Breast epithelium (tissue), 4 donors: Measurements from ENCODE around the gene TOM1. TPM values are rescaled to one million over a fixed set of nuclear protein-coding genes. Genes with fewer than 3 reads are reported as not detected.

Source experiments
- DNase-seq, 2 donors: peaks; one replicate each; pipeline ENCODE4 v3.0.0-alpha.2; 2019; ENCODE audit warnings: low spot score in 2 of 2
- H3K27ac ChIP-seq, 2 donors: fragments of 200-600 bp; sonication (generic) in 1 of 2; one replicate each; pipeline ENCODE4 v1.5.1; 2016 to 2019; ENCODE audit warnings: mild to moderate bottlenecking in 1 of 2
- H3K27me3 ChIP-seq, 2 donors: fragments of 200-600 bp; sonication (generic) in 1 of 2; one replicate each; pipeline versions ENCODE4 v1.5.1 to v1.6.0; 2017 to 2019; ENCODE audit warnings: control low read depth in 1 of 2, mild to moderate bottlenecking in 1 of 2
- H3K36me3 ChIP-seq: fragments of 200-600 bp; one replicate; pipeline ENCODE4 v1.5.1; 2019
- H3K4me1 ChIP-seq, 2 donors: fragments of 200-600 bp; sonication (generic); one replicate each; pipeline ENCODE4 v1.5.1; 2016 to 2019; ENCODE audit warnings: control low read depth in 1 of 2
- H3K4me3 ChIP-seq, 3 donors: fragments of 200-600 bp; sonication (generic); 1 replicate in 2 of 3; 2 replicates in 1 of 3; pipeline ENCODE4 v1.5.1; 2016 to 2019; ENCODE audit warnings: mild to moderate bottlenecking in 3 of 3, moderate library complexity in 2 of 3
- H3K9me3 ChIP-seq, 2 donors: fragments of 200-600 bp; sonication (generic) in 1 of 2; one replicate each; pipeline ENCODE4 v1.5.1; 2016 to 2019; ENCODE audit warnings: control low read depth in 1 of 2
- CTCF ChIP-seq, 3 donors: fragments of 450-650 bp; IDR thresholded peaks; one replicate each; pipeline ENCODE4 v1.5.1; 2016 to 2017; ENCODE audit warnings: antibody characterized with exemption in 3 of 3, mild to moderate bottlenecking in 3 of 3, moderate library complexity in 3 of 3
- POLR2A ChIP-seq: fragments of 450-650 bp; IDR thresholded peaks from one replicate; pipeline ENCODE4 v1.6.1; 2016; ENCODE audit warnings: antibody characterized with exemption, mild to moderate bottlenecking, moderate library complexity
- POLR2AphosphoS5 ChIP-seq, 3 donors: sonication (generic); formaldehyde crosslinking; IDR thresholded peaks; one replicate each; pipeline ENCODE4 v1.6.1; 2017; ENCODE audit warnings: antibody characterized with exemption in 3 of 3
- intact Hi-C: fragments of 100-400 bp; cut with DNase I; formaldehyde crosslinking; loops from one replicate; pipeline ENCODE4 v1.15.1; 2023; ENCODE audit warnings: low total_unique reads
- total RNA-seq, 3 donors: library from RNA; depleted of rRNA; stranded (reverse); fragments of >200 nt; gene quantifications; one replicate each; pipeline ENCODE4 v1.1.0, GENCODE V29; 2016

TOM1 gene
- total RNA-seq, 3 donors from 2014 or later, result 85.6 to 106 (median 105) TPM

- Histone ChIP-seq H3K9me3 (no peaks in the 10 kb centered on the region), H3K36me3 (peaks cover 5% of the 10 kb centered on the region), H3K4me1 (no peaks in the 10 kb centered on the region), H3K27me3 (no peaks in the 10 kb centered on the region), H3K27ac (no peak overlapping the region), H3K4me3 (no peak overlapping the region)
- TF ChIP-seq POLR2AphosphoS5 (IDR thresholded peaks at IDR 0.05) (no peak), CTCF (IDR thresholded peaks at IDR 0.05) (no peak), POLR2A (no peak)
- no peak for DNase-seq
- intact Hi-C loops, result no loop called here
Observed at GRCh38 chr22:35326854-35327562, 27.3 kb downstream of the TOM1 start.

GRCh38 chr22:35327690-35328471 lies 28.2 kb downstream of the TOM1 start:
- no peaks in the 10 kb centered on the region for H3K9me3 ChIP-seq
- intact Hi-C loops, result no loop called here
- peaks cover 5% of the 10 kb centered on the region for H3K36me3 ChIP-seq
- H3K27ac ChIP-seq, result no peak overlapping the region
- no peak overlapping the region for H3K4me3 ChIP-seq
- H3K27me3 ChIP-seq, result no peaks in the 10 kb centered on the region
- no peaks in the 10 kb centered on the region for H3K4me1 ChIP-seq
- DNase-seq, result no peak
- no peak for TF ChIP-seq POLR2A
- no peak for TF ChIP-seq CTCF (IDR thresholded peaks at IDR 0.05)
- TF ChIP-seq POLR2AphosphoS5 (IDR thresholded peaks at IDR 0.05), result no peak

GRCh38 chr22:35328472-35328885 lies 28.8 kb downstream of the TOM1 start:
- intact Hi-C loops, result no loop called here
- no peak overlapping the region for H3K27ac ChIP-seq
- no peaks in the 10 kb centered on the region for H3K27me3 ChIP-seq
- TF ChIP-seq POLR2AphosphoS5 (IDR thresholded peaks at IDR 0.05) (peak in 1 of 3 donors; percentile 44), CTCF (IDR thresholded peaks at IDR 0.05) (no peak)
- no peak overlapping the region for H3K4me3 ChIP-seq
- peak in 1 of 2 donors; percentile 75 for DNase-seq
- H3K9me3 ChIP-seq, result no peaks in the 10 kb centered on the region
- no peaks in the 10 kb centered on the region for H3K4me1 ChIP-seq
- H3K36me3 ChIP-seq, result peaks cover 5% of the 10 kb centered on the region

- Histone ChIP-seq H3K4me1 (no peaks in the 10 kb centered on the region), H3K4me3 (no peak overlapping the region), H3K36me3 (peaks cover 10% of the 10 kb centered on the region), H3K27ac (no peak overlapping the region), H3K9me3 (no peaks in the 10 kb centered on the region), H3K27me3 (no peaks in the 10 kb centered on the region)
- TF ChIP-seq CTCF (IDR thresholded peaks at IDR 0.05) (no peak), POLR2AphosphoS5 (IDR thresholded peaks at IDR 0.05) (no peak), POLR2A (no peak)
- DNase-seq, result no peak
- intact Hi-C loops, result no loop called here
Observed at GRCh38 chr22:35329114-35329847, 29.6 kb downstream of the TOM1 start.
